Lung (tissue), 12 donors: ENCODE data around the gene CEP170. TPM values are rescaled to one million over a fixed set of nuclear protein-coding genes. Genes with fewer than 3 reads are reported as not detected.
A peak's percentile ranks its signal among the peaks of the same experiment; 100 is the strongest.

Experiments
- ATAC-seq: fragments of 200-7000 bp; cut with Tn5 transposase; one replicate; pipeline ENCODE4 v1.9.1; 2020; ENCODE audit warnings: moderate number of reproducible peaks; ENCODE audit not compliant: insufficient read depth, low FRiP score
- DNase-seq, 3 donors: peaks; one replicate each; pipeline ENCODE4 v3.0.0-alpha.2; 2013 to 2017
- H3K27ac ChIP-seq, 2 donors: one replicate each; pipeline ENCODE4 v1.5.1; 2013; ENCODE audit warnings: mild to moderate bottlenecking in 2 of 2, moderate library complexity in 2 of 2, control low read depth in 1 of 2, inconsistent platforms in 1 of 2, low read depth in 1 of 2, low read length in 1 of 2
- H3K27me3 ChIP-seq, 3 donors: one replicate each; pipeline ENCODE4 v1.5.1; 2013; ENCODE audit warnings: low read length in 2 of 3; ENCODE audit not compliant: control insufficient read depth in 3 of 3, insufficient read depth in 3 of 3
- H3K36me3 ChIP-seq, 4 donors: one replicate each; pipeline ENCODE4 v1.5.1; 2013; ENCODE audit warnings: low read length in 4 of 4, mild to moderate bottlenecking in 1 of 4, moderate library complexity in 1 of 4; ENCODE audit not compliant: control insufficient read depth in 4 of 4, insufficient read depth in 4 of 4
- H3K4me1 ChIP-seq, 5 donors: one replicate each; pipeline ENCODE4 v1.5.1; 2013; ENCODE audit warnings: low read length in 5 of 5, mild to moderate bottlenecking in 2 of 5, moderate library complexity in 1 of 5; ENCODE audit not compliant: control insufficient read depth in 5 of 5, insufficient read depth in 5 of 5
- H3K4me3 ChIP-seq: one replicate; pipeline ENCODE4 v1.5.1; 2013; ENCODE audit warnings: mild to moderate bottlenecking, control low read depth, moderate library complexity
- H3K9ac ChIP-seq, 2 donors: one replicate each; pipeline ENCODE4 v1.5.1; 2013; ENCODE audit warnings: low read length in 2 of 2, control low read depth in 1 of 2; ENCODE audit not compliant: insufficient read depth in 1 of 2
- H3K9me3 ChIP-seq, 4 donors: one replicate each; pipeline ENCODE4 v1.5.1; 2013; ENCODE audit warnings: low read length in 3 of 4, mild to moderate bottlenecking in 1 of 4, moderate library complexity in 1 of 4; ENCODE audit not compliant: control insufficient read depth in 4 of 4, insufficient read depth in 3 of 4
- CTCF ChIP-seq: IDR thresholded peaks from 2 replicates; pipeline ENCODE4 v1.5.1; 2012; ENCODE audit warnings: mild to moderate bottlenecking; ENCODE audit errors: control extremely low read depth, extremely low read depth
- whole genome bisulfite sequencing, 2 donors: extraction: QIAGEN DNeasy Blood & Tissue Kit; methylation state at CpG; one replicate each; pipeline ENCODE4 v1.1.7; 2013; 5-methylcytosine and 5-hydroxymethylcytosine counted together
- polyA plus RNA-seq, 2 donors: library from polyadenylated mRNA; stranded (reverse); fragments of 200-250 nt; gene quantifications; one replicate each; pipeline ENCODE4 v1.2.1, GENCODE V29; 2013
- total RNA-seq, 2 donors: library from RNA; depleted of rRNA in 1 of 2; stranded (reverse); fragments of >200 nt in 1 of 2; gene quantifications; one replicate each; pipeline ENCODE4 v1.2.1, GENCODE V29; 2014 to 2021
- donor health status: control.
- donor health status: control.
- donor health status: Bipolar disorder and iron deficiency.
- donor health status: healthy.
- donor health status: DM: yes; HTN: yes; CAD: no.

The CEP170 gene
- total and polyA plus RNA-seq, 4 donors = 24.2 to 113 (median 55.8) TPM

- no peak overlapping the region for H3K4me3 ChIP-seq
- peaks cover 0 to 3% (median 0%) of the 10 kb centered on the region in 4 donors for H3K36me3 ChIP-seq
- peaks cover 0 to 17% (median 13%) of the 10 kb centered on the region in 5 donors for H3K4me1 ChIP-seq
- H3K27ac ChIP-seq = no peak overlapping the region
- no peak overlapping the region for H3K9ac ChIP-seq
- no peak for TF ChIP-seq CTCF
- ATAC-seq = no peak
- WGBS, 2 donors = 85 to 90% methylated on average over 4 of the region's 4 CpGs
- no peak for DNase-seq
- no peaks in the 10 kb centered on the region for H3K27me3 ChIP-seq
- no peaks in the 10 kb centered on the region for H3K9me3 ChIP-seq
Measured at GRCh38 chr1:243266231-243266630, 11.2 kb upstream of the CEP170 start.

- DNase-seq (peak in 1 of 3 donors; percentile 39), ATAC-seq (peak; percentile 21)
- Histone ChIP-seq H3K9ac (no peak overlapping the region), H3K36me3 (peaks cover 0 to 3% (median under 1%) of the 10 kb centered on the region in 4 donors), H3K27me3 (no peaks in the 10 kb centered on the region), H3K9me3 (no peaks in the 10 kb centered on the region), H3K4me3 (no peak overlapping the region), H3K27ac (peak overlapping the region in 1 of 2 donors; percentile 21), H3K4me1 (peaks cover 0 to 24% (median 13%) of the 10 kb centered on the region in 5 donors)
- TF ChIP-seq CTCF = no peak
- 18 to 25% methylated on average over 2 of the region's 2 CpGs for WGBS, 2 donors
Measured at GRCh38 chr1:243264717-243265116, 9.6 kb upstream of the CEP170 start.

- H3K4me3 ChIP-seq = no peak overlapping the region
- 93 to 98% methylated on average over 1 of the region's 1 CpG for WGBS, 2 donors
- H3K36me3 ChIP-seq = peaks cover 0 to 3% (median 0%) of the 10 kb centered on the region in 4 donors
- H3K27me3 ChIP-seq = no peaks in the 10 kb centered on the region
- DNase-seq = no peak
- H3K9me3 ChIP-seq = no peaks in the 10 kb centered on the region
- no peak for ATAC-seq
- H3K27ac ChIP-seq = no peak overlapping the region
- peaks cover 0 to 21% (median 6%) of the 10 kb centered on the region in 5 donors for H3K4me1 ChIP-seq
- no peak for TF ChIP-seq CTCF
- no peak overlapping the region for H3K9ac ChIP-seq
Measured at GRCh38 chr1:243261390-243261789, 6.3 kb upstream of the CEP170 start.
